GM23338 (cell line): ENCODE results near the gene SUGCT. TPM values are rescaled to one million over a fixed set of nuclear protein-coding genes. Genes with fewer than 3 reads are reported as not detected.
"Not testable (repeated sequence)": the region's sequence is repeated elsewhere in the genome, so short reads cannot be mapped to it uniquely, and the experiment has no call there.

ENCODE experiments used
- ATAC-seq: fragments of 200-7000 bp; cut with Tn5 transposase; 3 replicates; pipeline ENCODE4 v1.9.1; 2020
- DNase-seq: peaks from one replicate; pipeline ENCODE4 v3.0.0-alpha.2; 2015; ENCODE audit warnings: low spot score
- H2AFZ ChIP-seq: fragments of 200-600 bp; sonication (generic); 2 replicates; pipeline ENCODE4 v1.8.0; 2016; ENCODE audit warnings: antibody characterized with exemption, mild to moderate bottlenecking, moderate library complexity
- H3F3A ChIP-seq: fragments of 200-600 bp; sonication (generic); replicated peaks from 2 replicates; pipeline ENCODE4 v1.8.0; 2017; ENCODE audit warnings: antibody characterized with exemption, mixed run types, low read depth
- H3K27ac ChIP-seq: fragments of 200-600 bp; sonication (generic); 2 replicates; pipeline ENCODE4 v1.6.1; 2016; ENCODE audit warnings: low read depth
- H3K27me3 ChIP-seq: fragments of 200-600 bp; sonication (generic); 2 replicates; pipeline ENCODE4 v1.8.0; 2016; ENCODE audit warnings: mild to moderate bottlenecking, mixed run types, moderate library complexity; ENCODE audit not compliant: insufficient read depth
- H3K36me3 ChIP-seq: fragments of 200-600 bp; sonication (generic); 2 replicates; pipeline ENCODE4 v1.8.0; 2016; ENCODE audit warnings: mild to moderate bottlenecking; ENCODE audit not compliant: insufficient read depth
- H3K4me1 ChIP-seq: fragments of 200-600 bp; sonication (generic); 2 replicates; pipeline ENCODE4 v1.8.0; 2016; ENCODE audit warnings: mild to moderate bottlenecking, moderate library complexity; ENCODE audit not compliant: insufficient read depth
- H3K4me2 ChIP-seq: fragments of 200-600 bp; sonication (generic); 2 replicates; pipeline ENCODE4 v1.7.1; 2017; ENCODE audit warnings: mixed run types
- H3K4me3 ChIP-seq: fragments of 200-600 bp; sonication (generic); 2 replicates; pipeline ENCODE4 v1.6.1; 2016; ENCODE audit warnings: mixed run types
- H3K79me2 ChIP-seq: fragments of 200-600 bp; sonication (generic); replicated peaks from 2 replicates; pipeline ENCODE4 v1.8.0; 2017; ENCODE audit warnings: mild to moderate bottlenecking; ENCODE audit not compliant: insufficient read depth
- H3K9me2 ChIP-seq: fragments of 200-600 bp; sonication (generic); 2 replicates; pipeline ENCODE4 v1.8.0; 2017; ENCODE audit not compliant: insufficient read depth
- H4K20me1 ChIP-seq: fragments of 200-600 bp; sonication (generic); replicated peaks from 2 replicates; pipeline ENCODE4 v1.8.0; 2017; ENCODE audit warnings: mild to moderate bottlenecking; ENCODE audit not compliant: insufficient read depth
- H3K27ac Mint-ChIP-seq: 2 replicates; pipeline ENCODE4 v1.8.0; 2020; ENCODE audit warnings: inconsistent platforms, mild to moderate bottlenecking, moderate library complexity, mixed read lengths
- H3K27me3 Mint-ChIP-seq: 3 replicates; pipeline ENCODE4 v1.8.0; 2022; ENCODE audit warnings: low read depth, mild to moderate bottlenecking, moderate library complexity, mixed read lengths, inconsistent platforms; ENCODE audit not compliant: insufficient read depth, poor library complexity
- H3K36me3 Mint-ChIP-seq: 3 replicates; pipeline ENCODE4 v1.8.0; 2021; ENCODE audit warnings: low read depth, mild to moderate bottlenecking, inconsistent platforms, moderate library complexity, mixed read lengths
- H3K4me1 Mint-ChIP-seq: 3 replicates; pipeline ENCODE4 v1.8.0; 2020; ENCODE audit warnings: mild to moderate bottlenecking, inconsistent platforms, mixed read lengths
- H3K4me3 Mint-ChIP-seq: 3 replicates; pipeline ENCODE4 v1.8.0; 2021; ENCODE audit warnings: moderate library complexity, mild to moderate bottlenecking, inconsistent platforms, mixed read lengths
- H3K9me3 Mint-ChIP-seq: 3 replicates; pipeline ENCODE4 v1.8.0; 2020; ENCODE audit warnings: moderate library complexity, mild to moderate bottlenecking, inconsistent platforms, mixed read lengths
- CREB1 ChIP-seq: fragments of 250-450 bp; sonication (Bioruptor Pico); IDR thresholded peaks from 2 replicates; pipeline ENCODE4 v1.5.0; 2020; ENCODE audit warnings: low read depth, mild to moderate bottlenecking, moderate library complexity
- ETS1 ChIP-seq: IDR thresholded peaks from 2 replicates; pipeline ENCODE4 v1.6.1; 2016; ENCODE audit warnings: antibody characterized with exemption
- EZH2 ChIP-seq: fragments of 200-600 bp; sonication (generic); IDR thresholded peaks from one replicate; pipeline ENCODE4 v1.8.0; 2017; ENCODE audit warnings: antibody characterized with exemption, mild to moderate bottlenecking, low read depth; ENCODE audit not compliant: unreplicated experiment
- EZH2phosphoT487 ChIP-seq: fragments of 200-600 bp; sonication (generic); IDR thresholded peaks from one replicate; pipeline ENCODE4 v1.8.1; 2018; ENCODE audit warnings: antibody characterized with exemption; ENCODE audit not compliant: unreplicated experiment
- JUNB ChIP-seq: IDR thresholded peaks from one replicate; pipeline ENCODE4 v1.6.1; 2016; ENCODE audit warnings: antibody characterized with exemption; ENCODE audit not compliant: unreplicated experiment
- NANOG ChIP-seq: IDR thresholded peaks from 2 replicates; pipeline ENCODE4 v1.6.1; 2016; ENCODE audit warnings: antibody characterized with exemption, borderline replicate concordance
- POLR2AphosphoS5 ChIP-seq: IDR thresholded peaks from 2 replicates; pipeline ENCODE4 v1.6.1; 2016; ENCODE audit warnings: antibody characterized with exemption, low read depth
- REST ChIP-seq: IDR thresholded peaks from one replicate; pipeline ENCODE4 v1.6.1; 2018; ENCODE audit warnings: antibody characterized with exemption; ENCODE audit not compliant: unreplicated experiment
- STAT1 ChIP-seq: IDR thresholded peaks from one replicate; pipeline ENCODE4 v1.6.1; 2016; ENCODE audit warnings: antibody characterized with exemption; ENCODE audit not compliant: unreplicated experiment
- ZNF331 ChIP-seq: fragments of 250-450 bp; sonication (Bioruptor Pico); IDR thresholded peaks from 2 replicates; pipeline ENCODE4 v1.5.0; 2020; ENCODE audit warnings: low read depth, mild to moderate bottlenecking, moderate library complexity
- ZNF462 ChIP-seq: fragments of 250-450 bp; sonication (Bioruptor Pico); IDR thresholded peaks from 2 replicates; pipeline ENCODE4 v1.5.0; 2020; ENCODE audit warnings: mild to moderate bottlenecking, moderate library complexity
- polyA plus RNA-seq: library from polyadenylated mRNA; unstranded; fragments of >200 nt; fragmentation: Nextera tagmentation; extraction: Ambion mirVana; gene quantifications from 2 replicates; pipeline ENCODE4 v1.2.1, GENCODE V29; 2016
- total RNA-seq: library from RNA; depleted of rRNA; stranded (reverse); fragments of >200 nt; shearing (Covaris generic); gene quantifications from 2 replicates; pipeline ENCODE4 v1.2.3, GENCODE V29; 2014

The SUGCT gene
- total and polyA plus RNA-seq, 2 experiments from 2014 or later, result 4.2 to 5.6 TPM

GRCh38 chr7:40148247-40148580, 13.4 kb downstream of the SUGCT start:
- not testable (repeated sequence) for H3K79me2 ChIP-seq, H3K4me3 ChIP-seq, H3F3A ChIP-seq, H4K20me1 ChIP-seq, H2AFZ ChIP-seq, H3K27me3 ChIP-seq, H3K27me3 Mint-ChIP-seq, H3K4me3 Mint-ChIP-seq, H3K9me2 ChIP-seq, DNase-seq, ATAC-seq, H3K27ac Mint-ChIP-seq
- H3K36me3 ChIP-seq, result peaks cover 17% of the 10 kb centered on the region
- Mint-ChIP-seq H3K9me3 (peaks cover 33% of the 10 kb centered on the region), H3K36me3 (peaks cover 31% of the 10 kb centered on the region), H3K4me1 (peaks cover 17% of the 10 kb centered on the region)
- H3K27ac ChIP-seq, result peak overlapping the region; percentile 53
- peak overlapping the region; percentile 22 for H3K4me2 ChIP-seq
- H3K4me1 ChIP-seq, result peaks cover 15% of the 10 kb centered on the region

GRCh38 chr7:40148671-40149070, 13.9 kb downstream of the SUGCT start:
- Histone ChIP-seq H4K20me1 (no peaks in the 10 kb centered on the region), H3K4me3 (no peak overlapping the region), H3K9me2 (no peaks in the 10 kb centered on the region; the same call in 1 of the 2 replicates), H3K36me3 (peaks cover 17% of the 10 kb centered on the region), H3K79me2 (no peaks in the 10 kb centered on the region; the same call in 1 of the 2 replicates), H3K4me1 (peaks cover 15% of the 10 kb centered on the region), H3K27me3 (no peaks in the 10 kb centered on the region), H3K4me2 (peak overlapping the region; percentile 22), H3K27ac (peak overlapping the region; percentile 53), H2AFZ (no peak overlapping the region), H3F3A (no peaks in the 10 kb centered on the region)
- Mint-ChIP-seq H3K9me3 (peaks cover 33% of the 10 kb centered on the region), H3K36me3 (peaks cover 31% of the 10 kb centered on the region), H3K27ac (no peak overlapping the region), H3K4me3 (no peak overlapping the region), H3K27me3 (peaks cover 10% of the 10 kb centered on the region), H3K4me1 (peaks cover 12% of the 10 kb centered on the region)
- ATAC-seq (peak; percentile 38; the same call in 1 of the 3 replicates), DNase-seq (peak; percentile 32)
- TF ChIP-seq STAT1, result no peak
- no peak for TF ChIP-seq REST
- TF ChIP-seq JUNB, result no peak
- TF ChIP-seq ETS1, result no peak
- no peak for TF ChIP-seq ZNF462 (CRISPR knock-in tag)
- no peak for TF ChIP-seq NANOG
- no peak for TF ChIP-seq POLR2AphosphoS5
- TF ChIP-seq EZH2, result no peak
- TF ChIP-seq ZNF331 (CRISPR knock-in tag), result no peak
- TF ChIP-seq EZH2phosphoT487, result no peak
- no peak for TF ChIP-seq CREB1 (CRISPR knock-in tag)
